HepG2 (cell line): ENCODE results near the gene CHST13. TPM values are rescaled to one million over a fixed set of nuclear protein-coding genes. Genes with fewer than 3 reads are reported as not detected.

Source experiments
- ADNP ChIP-seq: sonication (generic); formaldehyde crosslinking; IDR thresholded peaks from 2 replicates; pipeline ENCODE4 v1.4.0; 2020; ENCODE audit warnings: missing genetic modification reagents
- CHCHD3 ChIP-seq: sonication (generic); formaldehyde crosslinking; IDR thresholded peaks from 2 replicates; pipeline ENCODE4 v1.8.0; 2022; ENCODE audit warnings: mild to moderate bottlenecking, missing genetic modification reagents, moderate library complexity
- KLF9 ChIP-seq: IDR thresholded peaks from 2 replicates; pipeline ENCODE4 v1.6.1; 2016; ENCODE audit warnings: low read depth
- MTA3 ChIP-seq: sonication (generic); formaldehyde crosslinking; IDR thresholded peaks from 2 replicates; pipeline ENCODE4 v1.4.0; 2020; ENCODE audit warnings: missing genetic modification reagents
- NCOA2 ChIP-seq: sonication (generic); formaldehyde crosslinking; IDR thresholded peaks from 2 replicates; pipeline ENCODE4 v1.8.0; 2022; ENCODE audit warnings: inconsistent platforms
- NFE2L1 ChIP-seq: sonication (generic); formaldehyde crosslinking; IDR thresholded peaks from 2 replicates; pipeline ENCODE4 v1.4.0; 2020; ENCODE audit warnings: missing genetic modification reagents, mild to moderate bottlenecking, borderline replicate concordance
- NR2C2 ChIP-seq: sonication (generic); formaldehyde crosslinking; IDR thresholded peaks from 2 replicates; pipeline ENCODE4 v1.4.0; 2020; ENCODE audit warnings: missing genetic modification reagents, mild to moderate bottlenecking, moderate library complexity, borderline replicate concordance
- RFX1 ChIP-seq: fragments of 450-650 bp; IDR thresholded peaks from 2 replicates; pipeline ENCODE4 v1.6.1; 2017
- SIX1 ChIP-seq: sonication (generic); formaldehyde crosslinking; IDR thresholded peaks from 2 replicates; pipeline ENCODE4 v1.4.0; 2020; ENCODE audit warnings: missing genetic modification reagents, borderline replicate concordance
- SIX4 ChIP-seq: sonication (generic); formaldehyde crosslinking; IDR thresholded peaks from 2 replicates; pipeline ENCODE4 v1.4.0; 2020; ENCODE audit warnings: missing genetic modification reagents
- ZNF160 ChIP-seq: sonication (generic); formaldehyde crosslinking; IDR thresholded peaks from 2 replicates; pipeline ENCODE4 v1.8.0; 2022; ENCODE audit warnings: mild to moderate bottlenecking, inconsistent platforms, missing genetic modification reagents
- ZNF205 ChIP-seq: IDR thresholded peaks from 2 replicates; pipeline ENCODE4 v1.6.1; 2018; ENCODE audit warnings: missing biosample characterization, missing genetic modification reagents
- polyA plus RNA-seq, 8 experiments: library from polyadenylated mRNA; depleted of rRNA in 3 of 8; stranded (reverse) in 7 of 8; unstranded in 1 of 8; fragments of >200 nt; fragmentation: Illumina TruSeq in 4 of 8; extraction: Trizol in 4 of 8; gene quantifications; 2 replicates each; pipeline versions ENCODE4 v1.2.1 to v1.2.3, GENCODE V29; 2011 to 2016; ENCODE audit warnings: low read depth in 4 of 8, missing spikeins in 1 of 8, mixed read lengths in 1 of 8; ENCODE audit not compliant: insufficient read depth in 1 of 8
- total RNA-seq, 5 experiments: library from RNA; depleted of rRNA; stranded (reverse); fragments of >200 nt; fragmentation: Illumina TruSeq; extraction: Trizol; gene quantifications; 2 replicates each; pipeline ENCODE4 v1.2.3, GENCODE V29; 2016; ENCODE audit warnings: low read depth in 1 of 5
- TF ChIP-seq, protein P1 (sequence below), 2 experiments: fragments of 450-650 bp in 1 of 2; sonication (generic) in 1 of 2; formaldehyde crosslinking in 1 of 2; IDR thresholded peaks; 2 replicates each; pipeline versions ENCODE4 v1.6.1 to v1.8.0; 2016 to 2022; ENCODE audit warnings: antibody characterized with exemption in 1 of 2, mild to moderate bottlenecking in 1 of 2, missing genetic modification reagents in 1 of 2
- TF ChIP-seq, protein P2 (sequence below): sonication (generic); formaldehyde crosslinking; IDR thresholded peaks from 2 replicates; pipeline ENCODE4 v1.5.0; 2020; ENCODE audit warnings: mild to moderate bottlenecking, missing genetic modification reagents, moderate library complexity

The CHST13 gene
- total and polyA plus RNA-seq, 2 of the 13 experiments (the other 11 are each of a cell fraction or from before 2014, with no cell fraction given): 32.0 to 43.1 TPM

DNA sequence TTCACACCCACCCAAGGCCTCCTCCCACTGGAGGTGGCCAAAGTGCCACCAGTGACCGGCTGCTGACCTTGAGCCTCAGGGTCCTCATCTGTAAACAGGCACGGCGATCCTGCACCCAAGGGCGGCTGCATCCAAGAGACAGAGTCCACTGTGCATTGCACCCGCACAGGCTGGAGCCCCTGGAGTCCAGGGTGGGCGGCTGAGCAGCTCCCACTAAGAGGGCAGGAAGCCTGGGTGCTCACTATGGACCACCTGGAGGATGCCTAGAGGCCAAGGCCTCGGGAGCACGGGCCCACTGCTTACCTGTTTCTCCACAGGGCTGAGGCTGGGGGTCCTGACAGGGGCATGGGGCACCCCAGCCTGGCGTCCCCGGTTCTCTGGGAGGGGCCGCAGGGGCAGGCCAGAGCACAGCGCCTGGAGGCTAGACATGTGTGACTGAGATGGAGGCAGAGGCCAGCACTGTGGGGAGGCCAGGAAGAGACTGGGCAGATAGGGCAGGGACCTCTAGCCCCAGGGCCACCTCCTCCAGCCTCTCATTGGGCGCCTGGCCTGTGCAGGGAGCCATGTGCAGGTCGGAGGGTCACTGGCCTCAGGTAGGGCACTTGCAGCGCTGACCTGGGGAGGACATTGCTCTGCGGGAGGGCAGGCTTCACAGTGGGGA, 6.5 kb upstream of the CHST13 start, which contains the start of gene UROC1 (continued):
- TF ChIP-seq, protein P1, sequence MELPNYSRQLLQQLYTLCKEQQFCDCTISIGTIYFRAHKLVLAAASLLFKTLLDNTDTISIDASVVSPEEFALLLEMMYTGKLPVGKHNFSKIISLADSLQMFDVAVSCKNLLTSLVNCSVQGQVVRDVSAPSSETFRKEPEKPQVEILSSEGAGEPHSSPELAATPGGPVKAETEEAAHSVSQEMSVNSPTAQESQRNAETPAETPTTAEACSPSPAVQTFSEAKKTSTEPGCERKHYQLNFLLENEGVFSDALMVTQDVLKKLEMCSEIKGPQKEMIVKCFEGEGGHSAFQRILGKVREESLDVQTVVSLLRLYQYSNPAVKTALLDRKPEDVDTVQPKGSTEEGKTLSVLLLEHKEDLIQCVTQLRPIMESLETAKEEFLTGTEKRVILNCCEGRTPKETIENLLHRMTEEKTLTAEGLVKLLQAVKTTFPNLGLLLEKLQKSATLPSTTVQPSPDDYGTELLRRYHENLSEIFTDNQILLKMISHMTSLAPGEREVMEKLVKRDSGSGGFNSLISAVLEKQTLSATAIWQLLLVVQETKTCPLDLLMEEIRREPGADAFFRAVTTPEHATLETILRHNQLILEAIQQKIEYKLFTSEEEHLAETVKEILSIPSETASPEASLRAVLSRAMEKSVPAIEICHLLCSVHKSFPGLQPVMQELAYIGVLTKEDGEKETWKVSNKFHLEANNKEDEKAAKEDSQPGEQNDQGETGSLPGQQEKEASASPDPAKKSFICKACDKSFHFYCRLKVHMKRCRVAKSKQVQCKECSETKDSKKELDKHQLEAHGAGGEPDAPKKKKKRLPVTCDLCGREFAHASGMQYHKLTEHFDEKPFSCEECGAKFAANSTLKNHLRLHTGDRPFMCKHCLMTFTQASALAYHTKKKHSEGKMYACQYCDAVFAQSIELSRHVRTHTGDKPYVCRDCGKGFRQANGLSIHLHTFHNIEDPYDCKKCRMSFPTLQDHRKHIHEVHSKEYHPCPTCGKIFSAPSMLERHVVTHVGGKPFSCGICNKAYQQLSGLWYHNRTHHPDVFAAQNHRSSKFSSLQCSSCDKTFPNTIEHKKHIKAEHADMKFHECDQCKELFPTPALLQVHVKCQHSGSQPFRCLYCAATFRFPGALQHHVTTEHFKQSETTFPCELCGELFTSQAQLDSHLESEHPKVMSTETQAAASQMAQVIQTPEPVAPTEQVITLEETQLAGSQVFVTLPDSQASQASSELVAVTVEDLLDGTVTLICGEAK (IDR thresholded peaks at IDR 0.05): no peak
- TF ChIP-seq, protein P1 (CRISPR knock-in tag; IDR thresholded peaks at IDR 0.05): no peak; the same call in 1 of the 2 replicates
- TF ChIP-seq KLF9 (CRISPR knock-in tag) (no peak), ZNF160 (CRISPR knock-in tag) (no peak), CHCHD3 (no peak), NCOA2 (CRISPR knock-in tag) (peak; percentile 69), NFE2L1 (no peak), ZNF205 (no peak; the same call in 1 of the 2 replicates), NR2C2 (CRISPR knock-in tag) (peak; percentile 27; the same call in 1 of the 2 replicates), RFX1 (no peak), SIX1 (CRISPR knock-in tag) (no peak), ADNP (CRISPR knock-in tag) (0 out of 2 replicates have a peak, but pooled peaks have one; percentile 41), MTA3 (CRISPR knock-in tag) (no peak), SIX4 (CRISPR knock-in tag) (no peak)
- TF ChIP-seq, protein P2, sequence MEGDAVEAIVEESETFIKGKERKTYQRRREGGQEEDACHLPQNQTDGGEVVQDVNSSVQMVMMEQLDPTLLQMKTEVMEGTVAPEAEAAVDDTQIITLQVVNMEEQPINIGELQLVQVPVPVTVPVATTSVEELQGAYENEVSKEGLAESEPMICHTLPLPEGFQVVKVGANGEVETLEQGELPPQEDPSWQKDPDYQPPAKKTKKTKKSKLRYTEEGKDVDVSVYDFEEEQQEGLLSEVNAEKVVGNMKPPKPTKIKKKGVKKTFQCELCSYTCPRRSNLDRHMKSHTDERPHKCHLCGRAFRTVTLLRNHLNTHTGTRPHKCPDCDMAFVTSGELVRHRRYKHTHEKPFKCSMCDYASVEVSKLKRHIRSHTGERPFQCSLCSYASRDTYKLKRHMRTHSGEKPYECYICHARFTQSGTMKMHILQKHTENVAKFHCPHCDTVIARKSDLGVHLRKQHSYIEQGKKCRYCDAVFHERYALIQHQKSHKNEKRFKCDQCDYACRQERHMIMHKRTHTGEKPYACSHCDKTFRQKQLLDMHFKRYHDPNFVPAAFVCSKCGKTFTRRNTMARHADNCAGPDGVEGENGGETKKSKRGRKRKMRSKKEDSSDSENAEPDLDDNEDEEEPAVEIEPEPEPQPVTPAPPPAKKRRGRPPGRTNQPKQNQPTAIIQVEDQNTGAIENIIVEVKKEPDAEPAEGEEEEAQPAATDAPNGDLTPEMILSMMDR (CRISPR knock-in tag): 0 out of 2 replicates have a peak, but pooled peaks have one; percentile 3
